ENCODE results near the gene RNGTT.
"Not testable (repeated sequence)": the region's sequence is repeated elsewhere in the genome, so short reads cannot be mapped to it uniquely, and the experiment has no call there.

Gene RNGTT

DNA sequence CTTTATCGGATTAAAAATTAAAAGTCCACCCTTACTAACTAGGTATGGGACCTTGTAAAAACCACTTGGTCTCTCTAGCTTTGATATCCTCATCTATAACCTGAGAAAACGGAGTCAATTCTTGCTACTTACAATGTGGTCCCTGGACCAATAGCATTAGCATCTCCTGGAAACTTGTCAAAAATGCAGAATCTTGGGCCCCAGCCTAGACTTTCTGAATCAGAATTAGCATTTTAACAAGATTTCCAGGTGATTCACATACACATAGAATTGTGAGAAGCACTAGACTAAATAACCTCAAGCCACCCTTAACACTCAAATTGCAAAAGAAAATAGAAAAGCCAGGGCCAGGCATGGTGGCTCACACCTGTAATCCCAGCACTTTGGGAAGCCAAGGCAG lies 96.6 kb downstream of the RNGTT start:
- no peak for DNase-seq (ENCODE audit: low read depth, low spot score)

DNA sequence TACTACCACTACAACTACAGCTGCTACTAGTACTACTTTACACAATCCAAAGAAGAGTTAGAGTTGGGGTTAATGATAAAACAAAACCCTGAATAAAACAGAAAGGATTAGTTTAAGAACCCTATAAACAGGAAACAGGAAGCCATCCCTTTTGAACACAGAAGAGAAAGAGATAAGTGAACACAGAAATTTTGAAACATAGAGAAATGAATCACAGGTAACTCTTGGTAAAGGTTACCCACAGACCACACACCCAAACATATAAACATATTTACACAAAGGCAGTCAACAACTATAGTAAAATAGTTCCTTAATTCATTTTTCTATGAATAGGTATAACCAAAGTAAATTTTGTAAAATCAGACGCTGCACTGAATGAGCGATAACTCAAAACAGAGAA lies 98.1 kb downstream of the RNGTT start:
- no peak for DNase-seq (ENCODE audit: low read depth, low spot score)

DNA sequence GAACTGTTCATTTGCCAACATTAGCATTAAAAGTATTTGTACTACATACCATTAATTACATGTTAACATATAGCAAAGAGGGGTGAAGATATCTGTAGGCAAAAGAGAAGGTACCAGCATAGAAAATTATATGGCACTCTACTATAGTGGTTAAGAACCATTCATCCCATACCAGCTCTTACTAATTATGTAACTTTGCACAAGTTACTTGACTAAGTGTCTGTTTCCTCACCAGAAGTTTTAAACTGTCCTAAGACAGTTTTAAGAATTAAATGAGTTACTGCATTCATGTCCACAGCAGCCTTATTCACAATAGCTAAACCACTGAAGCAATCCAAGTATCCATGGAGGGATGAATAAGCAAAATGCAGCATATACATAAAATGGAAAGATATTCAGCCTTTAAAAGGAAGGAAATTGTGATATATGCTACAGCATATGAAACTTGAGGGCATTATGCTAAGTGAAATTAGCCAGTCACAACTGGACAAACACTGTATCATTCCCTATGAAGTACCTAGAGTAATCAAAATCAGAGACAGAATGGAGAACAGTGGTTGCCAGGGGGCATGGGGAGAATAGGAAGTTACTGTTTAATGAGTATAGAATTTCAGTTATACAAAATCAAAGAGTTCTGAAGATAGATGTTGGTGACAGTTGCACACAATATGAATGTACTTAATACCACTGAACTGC lies 98.9 kb downstream of the RNGTT start:
- DNase-seq (ENCODE audit: low read depth, low spot score): no peak

DNA sequence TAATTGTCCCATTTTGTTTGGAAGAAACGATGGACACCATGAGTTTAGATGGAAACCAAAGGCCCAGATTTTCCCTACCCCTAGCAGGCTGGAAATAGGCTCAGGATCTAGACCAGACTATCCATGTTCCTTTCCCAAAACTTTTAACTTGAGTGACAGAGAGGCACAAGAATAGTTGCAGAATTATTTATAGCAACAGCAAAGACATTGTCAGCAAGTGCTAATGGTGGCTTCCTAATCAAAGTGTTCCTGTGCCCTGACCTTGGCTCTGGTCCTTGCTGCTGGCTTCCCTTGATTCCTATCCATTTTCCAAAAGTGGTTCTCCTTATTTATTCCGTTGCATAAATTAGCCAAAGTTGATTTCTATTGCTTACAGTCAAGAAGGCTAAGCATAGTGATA lies 103.1 kb downstream of the RNGTT start:
- no peak for DNase-seq (ENCODE audit: low read depth, low spot score)

DNA sequence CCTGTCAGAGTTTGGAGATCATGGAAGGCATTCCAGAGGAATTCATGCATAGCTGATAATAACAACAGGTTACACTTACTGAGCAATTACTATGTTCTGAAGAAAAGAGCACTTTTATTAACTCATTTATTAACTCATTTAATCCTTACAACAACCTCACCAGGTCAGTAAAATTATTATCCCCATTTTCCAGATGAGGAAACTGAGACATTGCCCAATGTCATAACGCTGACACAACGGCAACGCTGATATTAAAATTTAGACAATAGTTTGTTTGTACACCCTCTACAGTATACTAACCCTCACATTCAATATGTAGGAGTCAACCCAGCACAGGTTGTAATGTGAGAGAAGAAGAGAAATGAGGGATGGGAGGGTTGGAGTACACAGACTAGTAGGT lies 105.0 kb downstream of the RNGTT start:
- DNase-seq (ENCODE audit: low read depth, low spot score): no peak

DNA sequence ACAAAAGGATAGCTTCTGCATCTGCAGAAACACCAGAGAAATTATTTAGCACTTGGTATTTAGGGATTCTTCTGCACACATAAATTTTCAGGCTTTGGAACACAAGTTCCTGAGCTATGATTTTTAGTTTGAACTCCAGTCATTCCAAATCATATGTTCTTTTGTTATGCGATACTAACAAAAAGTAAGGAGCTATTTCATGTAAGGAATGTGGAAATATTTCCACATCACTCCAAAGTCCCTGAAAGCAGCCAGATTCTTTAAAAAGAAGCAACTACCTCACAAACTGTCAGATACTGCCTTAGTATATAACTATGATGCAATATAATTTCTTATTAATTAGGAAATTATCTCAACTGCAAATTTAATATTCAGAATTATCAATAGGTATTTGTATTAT lies 106.9 kb downstream of the RNGTT start:
- no peak for DNase-seq (ENCODE audit: low read depth, low spot score)

DNA sequence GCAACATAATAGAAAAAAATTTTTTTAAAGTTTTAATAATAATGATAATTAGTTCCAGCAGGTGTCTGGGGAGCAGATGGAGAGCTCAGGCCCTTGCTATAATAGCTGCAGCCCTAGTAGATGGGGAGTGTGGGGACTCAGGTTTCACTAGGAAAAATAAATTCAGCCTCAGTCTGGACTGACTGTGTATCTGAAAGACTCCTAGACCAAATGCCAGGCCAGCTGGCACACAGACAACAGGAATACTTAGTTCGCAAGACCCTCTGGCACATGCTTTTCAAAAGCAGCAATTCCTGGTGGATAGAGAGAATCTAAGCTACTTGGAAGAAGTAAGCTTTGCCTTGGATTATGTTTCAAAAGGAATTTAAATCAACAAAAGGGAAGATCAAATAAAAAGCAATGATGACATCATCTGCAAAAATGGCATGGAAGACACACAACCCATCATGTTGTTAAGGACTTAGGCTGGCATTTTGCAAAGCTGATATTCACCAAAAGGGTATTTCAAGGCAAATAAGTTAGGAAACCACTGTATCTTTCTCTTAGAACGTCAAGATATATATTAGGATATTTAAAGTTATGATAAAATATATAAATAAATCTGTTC lies 107.8 kb downstream of the RNGTT start:
- no peak for DNase-seq (ENCODE audit: low read depth, low spot score)

DNA sequence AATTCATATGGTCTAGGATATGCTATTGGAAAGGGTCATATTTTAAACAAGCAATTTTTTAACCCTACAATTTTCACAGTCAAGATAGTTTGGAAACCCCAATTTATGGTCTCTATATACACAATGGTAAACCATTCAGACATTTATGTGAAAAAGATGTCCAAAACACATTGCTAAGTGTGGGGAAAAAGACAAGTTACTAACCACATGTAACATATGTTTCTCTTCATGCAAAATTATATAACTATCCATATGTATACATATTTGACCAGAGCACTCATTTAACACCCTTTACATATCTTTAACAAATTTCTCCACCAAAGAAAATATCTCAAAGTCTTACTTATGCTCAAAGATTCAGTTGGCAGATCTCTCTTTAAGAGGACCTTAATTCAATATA lies 110.6 kb downstream of the RNGTT start:
- DNase-seq (ENCODE audit: low read depth, low spot score): no peak

DNA sequence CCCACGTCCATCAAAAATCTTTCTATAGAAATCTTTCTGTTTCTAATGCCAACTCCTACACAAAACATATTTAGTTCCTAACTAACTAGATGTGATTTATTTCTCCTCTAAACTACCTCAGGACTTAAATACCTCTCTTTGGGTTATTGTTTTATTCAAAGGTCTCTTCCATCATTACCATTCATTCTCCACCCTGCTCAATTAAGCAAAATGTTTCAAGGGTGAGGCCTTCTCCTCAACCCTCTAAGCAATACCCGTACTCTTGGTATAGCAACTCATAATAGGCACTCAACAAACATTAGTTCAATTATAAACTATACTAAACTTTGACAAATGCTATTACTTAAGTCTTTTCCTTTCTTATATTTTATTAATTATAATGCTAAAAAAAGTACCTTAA lies 111.4 kb downstream of the RNGTT start:
- DNase-seq (ENCODE audit: low read depth, low spot score): no peak

DNA sequence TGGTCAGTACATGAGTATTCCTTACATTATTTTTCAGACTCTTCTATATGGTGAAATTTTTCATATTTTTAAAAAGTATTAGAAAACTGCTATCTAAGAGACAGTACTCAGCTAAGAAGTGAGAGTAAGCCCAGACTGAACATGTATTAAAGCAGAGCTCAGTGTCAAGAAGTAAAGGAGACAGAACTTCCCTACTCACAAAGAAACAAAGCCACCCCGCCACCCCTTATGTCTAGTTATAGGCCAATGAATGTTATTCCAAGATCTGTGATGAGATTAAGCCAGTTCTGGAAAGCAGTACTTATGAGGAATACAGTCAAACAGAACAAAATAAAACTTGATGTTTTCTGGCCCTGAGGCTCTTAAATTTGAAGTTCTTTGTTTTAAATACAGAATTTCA lies 114.5 kb downstream of the RNGTT start:
- no peak for DNase-seq (ENCODE audit: low read depth, low spot score)

DNA sequence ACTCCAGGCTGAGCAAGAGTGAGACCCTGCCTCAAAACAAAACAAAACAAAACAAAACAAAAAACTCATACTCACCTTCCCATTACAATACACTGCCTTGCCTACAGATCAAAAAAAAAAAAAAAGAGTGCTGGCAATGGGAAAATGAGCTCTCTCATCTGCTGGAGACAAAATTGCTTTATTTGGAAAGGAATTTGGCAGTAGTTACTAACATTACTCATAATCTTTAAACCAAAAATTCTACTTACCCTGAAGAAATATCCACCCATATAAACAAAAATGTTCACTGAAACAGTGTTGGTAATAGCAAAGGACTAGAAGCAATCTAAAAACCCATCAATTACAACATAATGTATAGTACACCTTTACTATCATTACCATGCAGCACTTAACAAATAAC lies 120.4 kb downstream of the RNGTT start:
- no peak for DNase-seq (ENCODE audit: low read depth, low spot score)

DNA sequence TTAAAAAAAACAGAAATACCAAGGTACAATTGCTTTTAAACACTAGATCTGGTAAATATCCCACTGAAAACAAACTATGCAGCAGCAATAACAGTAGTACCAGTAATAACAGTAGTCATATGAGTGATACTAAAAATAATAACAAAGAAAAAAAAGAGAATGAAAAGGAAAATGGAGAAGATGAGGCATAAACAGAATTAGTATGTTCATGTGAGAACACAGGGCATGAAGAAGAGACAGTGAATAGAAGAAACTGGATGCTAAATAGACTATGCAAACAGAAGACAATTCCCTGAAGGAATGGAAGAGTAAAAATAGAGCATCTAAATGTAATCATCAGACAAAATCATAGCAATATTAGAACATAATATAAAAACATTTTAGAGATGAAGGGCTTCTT lies 121.1 kb downstream of the RNGTT start:
- DNase-seq (ENCODE audit: low read depth, low spot score): no peak

DNA sequence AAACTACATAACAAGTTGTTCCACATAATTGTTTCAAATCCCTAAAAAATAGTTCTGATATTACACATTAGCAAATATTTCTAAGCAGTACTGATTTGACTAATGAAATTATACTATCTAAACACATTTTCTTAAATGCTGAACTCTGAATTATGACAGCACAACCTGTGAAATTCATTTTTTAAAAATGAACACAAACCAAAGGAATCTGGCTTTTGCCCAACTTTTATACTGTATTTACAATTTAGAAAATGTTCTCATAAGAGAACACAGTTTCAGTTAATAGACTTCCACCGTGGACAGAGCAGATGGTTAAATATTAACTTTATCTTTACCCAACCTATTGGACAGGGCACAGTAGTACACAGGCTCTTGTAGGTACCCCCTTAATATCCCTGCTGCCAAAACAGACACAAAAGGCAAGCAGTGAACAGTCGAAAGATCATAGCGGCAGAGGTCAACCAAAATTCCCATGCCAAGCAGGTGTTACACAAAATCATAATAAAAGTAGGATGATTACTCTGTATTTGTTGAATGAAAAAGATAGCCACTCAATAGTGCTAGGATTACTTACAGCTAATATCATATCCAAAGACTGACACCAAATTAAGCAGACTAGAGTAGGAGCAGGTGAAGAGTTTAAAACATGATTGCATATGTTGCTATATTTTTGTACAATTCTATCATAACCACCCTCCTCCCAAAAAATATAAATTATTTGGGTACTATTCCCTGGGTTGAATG lies 122.5 kb downstream of the RNGTT start:
- DNase-seq (ENCODE audit: low read depth, low spot score): no peak

DNA sequence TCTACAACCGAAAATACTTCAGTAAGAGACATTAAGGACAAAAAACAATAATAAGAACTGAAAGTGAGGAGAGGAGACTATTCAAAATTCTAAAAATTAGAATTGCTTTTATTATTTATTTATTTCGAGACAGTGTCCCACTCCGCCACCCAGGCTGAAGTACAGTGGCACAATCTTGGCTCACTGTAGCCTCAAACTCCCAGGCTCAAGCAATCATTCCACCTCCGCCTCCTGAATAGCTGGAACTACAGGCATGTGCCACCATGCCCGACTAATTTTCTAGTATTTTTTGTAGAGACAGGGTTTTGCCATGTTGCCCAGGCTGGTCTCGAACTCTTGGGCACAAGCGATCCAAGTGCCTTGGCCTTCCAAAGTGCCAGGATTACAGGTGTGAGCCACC lies 123.1 kb downstream of the RNGTT start:
- no peak for DNase-seq (ENCODE audit: low read depth, low spot score)

DNA sequence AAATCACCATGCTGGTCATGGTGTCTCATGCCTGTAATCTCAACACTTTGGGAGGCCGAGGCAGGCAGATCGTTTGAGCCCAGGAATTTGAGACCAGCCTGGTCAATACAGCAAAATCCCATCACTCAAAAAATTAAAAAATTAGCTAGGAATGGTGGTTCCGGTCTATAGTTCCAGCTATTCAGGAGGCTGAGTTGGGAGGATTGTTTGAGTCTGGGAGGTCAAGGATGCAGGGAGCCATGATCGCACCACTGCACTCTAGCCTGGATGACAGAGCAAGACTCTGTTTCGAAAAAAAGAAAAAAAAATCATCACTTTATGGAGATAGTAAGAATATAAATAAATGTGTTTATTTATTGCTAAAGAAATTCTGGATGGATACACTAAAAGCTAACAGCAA lies 124.1 kb downstream of the RNGTT start:
- no peak for DNase-seq (ENCODE audit: low read depth, low spot score)

DNA sequence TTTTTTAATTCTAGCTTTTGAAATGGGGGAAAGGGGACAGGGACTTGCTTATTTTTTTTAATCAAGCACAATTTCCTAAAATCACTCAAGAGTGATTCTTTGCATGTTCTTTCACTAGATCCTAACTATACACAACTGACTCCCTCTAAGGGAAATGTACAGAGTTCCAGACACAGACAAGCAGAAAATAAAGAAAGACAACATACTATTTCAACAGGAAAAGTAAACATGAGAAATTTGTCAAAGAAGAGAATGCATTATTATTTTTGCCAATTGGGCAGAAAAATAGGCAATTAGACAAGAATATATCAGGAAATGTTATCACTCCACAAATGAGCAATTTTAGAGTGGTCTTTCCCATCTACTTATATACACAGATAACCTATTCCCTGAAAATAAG lies 128.2 kb downstream of the RNGTT start:
- no peak for DNase-seq (ENCODE audit: low read depth, low spot score)

DNA sequence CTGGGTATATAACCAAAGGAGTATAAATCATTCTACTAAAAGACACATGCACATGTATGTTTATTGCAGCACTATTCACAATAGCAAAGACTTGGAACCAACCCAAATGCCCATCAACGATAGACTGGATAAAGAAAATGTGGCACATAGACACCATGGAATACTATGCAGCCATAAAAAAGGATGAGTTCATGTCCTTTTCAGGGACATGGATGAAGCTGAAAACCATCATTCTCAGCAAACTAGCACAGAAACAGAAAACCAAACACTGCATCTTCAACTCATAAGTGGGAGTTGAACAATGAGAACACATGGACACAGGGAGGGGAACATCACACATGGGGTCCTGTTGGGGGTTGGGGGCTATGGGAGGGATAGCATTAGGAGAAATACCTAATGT lies 130.3 kb downstream of the RNGTT start:
- not testable (repeated sequence) for DNase-seq (ENCODE audit: low read depth, low spot score)

DNA sequence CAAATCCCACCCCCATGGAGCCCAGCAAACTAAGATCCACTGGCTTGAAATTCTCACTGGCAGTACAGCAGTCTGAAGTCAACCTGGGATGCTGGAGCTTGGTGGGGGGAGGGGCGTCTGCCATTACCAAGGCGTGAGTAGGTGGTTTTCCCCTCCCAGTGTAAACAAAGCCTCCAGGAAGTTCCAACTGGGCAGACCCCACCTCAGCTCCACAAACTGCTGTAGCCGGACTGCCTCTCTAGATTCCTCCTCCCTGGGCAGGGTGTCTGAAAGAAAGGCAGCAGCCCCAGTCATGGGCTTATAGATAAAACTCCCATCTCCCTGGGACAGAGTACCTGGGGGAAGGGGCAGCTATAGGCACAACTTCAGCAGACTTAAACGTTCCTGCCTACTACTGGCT lies 135.8 kb downstream of the RNGTT start:
- DNase-seq (ENCODE audit: low read depth, low spot score): not testable (repeated sequence)

DNA sequence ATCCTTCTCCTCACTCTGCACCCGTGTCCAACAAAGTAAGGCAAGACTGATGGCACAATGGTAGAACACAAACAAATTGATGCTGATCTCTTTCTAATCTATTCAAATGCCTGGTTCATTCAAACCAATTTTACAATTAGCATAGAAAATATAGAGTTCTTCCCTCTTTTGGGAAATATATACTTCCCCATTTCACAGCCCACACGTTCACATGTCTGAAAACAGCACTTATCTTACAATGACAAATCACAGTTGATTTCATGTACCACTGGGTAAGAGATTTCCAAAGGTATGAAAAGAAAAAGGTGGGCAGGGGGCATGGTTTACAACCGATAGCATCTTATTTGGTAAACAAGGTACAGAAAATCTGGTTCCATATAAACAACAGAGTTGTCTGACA lies 137.6 kb downstream of the RNGTT start:
- no peak for DNase-seq (ENCODE audit: low read depth, low spot score)

DNA sequence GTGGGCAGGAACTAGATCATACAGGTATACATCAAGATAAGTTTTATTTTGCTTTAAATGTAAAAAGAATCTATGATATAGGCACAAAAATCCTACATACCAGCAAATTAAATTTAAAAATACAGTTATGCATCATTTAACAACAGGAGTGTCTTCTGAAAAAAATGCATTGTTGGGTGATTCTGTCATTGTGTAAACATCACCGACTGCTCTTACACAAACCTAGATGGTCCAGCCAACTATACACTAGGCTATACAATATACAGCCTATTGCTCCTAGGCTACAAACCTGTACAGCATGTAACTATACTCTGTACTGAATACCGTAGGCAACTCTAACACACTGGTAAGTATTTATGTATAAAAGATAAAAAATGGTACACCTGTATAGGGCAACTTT lies 139.4 kb downstream of the RNGTT start:
- no peak for DNase-seq (ENCODE audit: low read depth, low spot score)

DNA sequence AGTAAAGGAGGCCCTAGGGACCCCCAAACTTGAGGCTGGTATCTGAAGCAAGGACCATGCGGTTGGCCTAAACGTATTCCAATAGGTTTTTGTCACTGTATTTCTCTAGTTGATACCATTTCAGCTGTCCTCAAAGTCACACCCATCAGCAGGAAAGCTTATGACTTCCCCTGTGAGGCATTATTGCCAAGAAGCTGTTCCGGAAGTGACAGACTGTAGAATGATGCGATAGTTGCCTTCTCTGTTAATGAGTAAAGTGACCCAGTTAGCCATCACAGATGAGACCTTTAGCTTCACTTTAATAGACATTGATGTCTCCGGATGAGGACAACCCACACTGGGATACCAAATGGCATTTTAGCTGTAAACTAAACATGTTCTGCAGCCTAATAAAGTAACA lies 147.9 kb downstream of the RNGTT start:
- no peak for DNase-seq (ENCODE audit: low read depth, low spot score)

DNA sequence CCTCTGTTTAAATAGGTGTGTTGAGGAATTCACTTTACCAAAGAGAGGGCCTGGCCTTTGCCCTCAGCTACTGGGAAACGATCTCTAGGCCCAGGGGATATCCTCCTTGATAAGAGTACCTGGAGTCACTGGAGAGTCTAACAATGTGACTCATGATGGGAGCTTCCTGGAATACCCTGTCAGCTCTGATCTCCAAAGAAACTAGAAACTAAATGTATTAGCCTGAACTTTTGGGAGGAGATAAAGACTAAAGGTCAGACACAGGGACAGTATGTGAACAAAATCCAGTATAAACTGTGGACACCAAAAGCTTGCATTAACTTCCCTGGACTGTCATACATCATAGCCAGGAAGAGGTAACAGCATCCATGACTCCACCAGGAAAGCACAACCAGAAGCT lies 148.5 kb downstream of the RNGTT start:
- no peak for DNase-seq (ENCODE audit: low read depth, low spot score)

DNA sequence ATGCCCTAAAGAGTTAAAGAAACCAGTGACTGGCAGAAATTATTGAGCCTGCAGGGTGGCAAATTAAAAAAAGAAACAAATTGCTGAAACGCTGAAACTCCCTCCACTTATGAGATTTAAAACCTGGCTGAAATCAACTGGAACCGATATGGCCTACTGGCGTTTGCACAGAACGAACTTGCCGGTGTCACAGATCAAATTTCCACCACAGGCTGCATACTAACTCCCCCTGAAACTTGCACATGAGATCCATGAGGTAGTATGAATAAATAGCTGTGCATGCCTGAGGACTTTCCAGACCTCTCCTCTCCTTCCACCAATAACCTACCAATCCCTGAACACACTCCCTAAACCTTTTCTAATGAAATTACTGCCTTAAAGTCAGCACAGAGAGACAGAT lies 150.4 kb downstream of the RNGTT start:
- no peak for DNase-seq (ENCODE audit: low read depth, low spot score)
